SK-N-SH (cell line): ENCODE data around the gene BIN2. TPM values are rescaled to one million over a fixed set of nuclear protein-coding genes. Genes with fewer than 3 reads are reported as not detected.

Experiments
- CTCF ChIA-PET: fragments of 300-600, 350-600 bp; formaldehyde crosslinking; extraction: SDS; loops from one replicate; lab custom pipeline; 2021; lab: Yijun Ruan, JAX
- POLR2A ChIA-PET: fragments of 350-600 bp; sonication (Branson Sonifier 250); formaldehyde crosslinking; extraction: SDS; loops from one replicate; lab custom pipeline; 2020; ENCODE audit warnings: antibody characterized with exemption, inconsistent platforms; lab: Yijun Ruan, JAX
- DNase-seq: peaks from one replicate; pipeline ENCODE4 v3.0.0; 2012
- H2AFZ ChIP-seq: fragments of 200-600 bp; sonication (generic); 2 replicates; pipeline ENCODE4 v1.8.1; 2016; ENCODE audit warnings: antibody characterized with exemption, mild to moderate bottlenecking, low read depth
- H3F3A ChIP-seq: fragments of 200-600 bp; sonication (generic); replicated peaks from 2 replicates; pipeline ENCODE3; 2016; ENCODE audit warnings: antibody characterized with exemption, mild to moderate bottlenecking; ENCODE audit not compliant: insufficient read depth
- H3K27ac ChIP-seq, 2 experiments: fragments of 200-500 bp in 1 of 2; fragments of 200-600 bp in 1 of 2; sonication (Bioruptor generic) in 1 of 2; sonication (generic), shearing (Covaris generic) in 1 of 2; 2 replicates each; pipeline versions ENCODE4 v1.5.1 to v1.6.1; 2014 to 2016; ENCODE audit warnings: low read depth in 2 of 2, inconsistent platforms in 1 of 2, low read length in 1 of 2, mild to moderate bottlenecking in 1 of 2, mixed read lengths in 1 of 2
- H3K27me3 ChIP-seq: fragments of 200-600 bp; sonication (generic), shearing (Covaris generic); 2 replicates; pipeline ENCODE4 v1.6.1; 2016; ENCODE audit warnings: mixed run types; ENCODE audit not compliant: insufficient read depth
- H3K36me3 ChIP-seq, 2 experiments: fragments of 200-500 bp in 1 of 2; fragments of 200-600 bp in 1 of 2; sonication (Bioruptor generic) in 1 of 2; sonication (generic) in 1 of 2; replicated peaks in 1 of 2; 2 replicates each; pipeline versions ENCODE3 to v1.5.1; 2014 to 2016; ENCODE audit warnings: low read length in 1 of 2, mild to moderate bottlenecking in 1 of 2; ENCODE audit not compliant: insufficient read depth in 2 of 2, control insufficient read depth in 1 of 2
- H3K4me1 ChIP-seq, 2 experiments: fragments of 200-500 bp in 1 of 2; fragments of 200-600 bp in 1 of 2; sonication (Bioruptor generic) in 1 of 2; sonication (generic), shearing (Covaris generic) in 1 of 2; 2 replicates each; pipeline versions ENCODE4 v1.5.1 to v1.6.1; 2014 to 2016; ENCODE audit warnings: low read depth in 1 of 2, low read length in 1 of 2, mixed run types in 1 of 2; ENCODE audit not compliant: insufficient read depth in 2 of 2, control insufficient read depth in 1 of 2
- H3K4me2 ChIP-seq: fragments of 200-600 bp; sonication (generic), shearing (Covaris generic); 2 replicates; pipeline ENCODE4 v1.6.1; 2017; ENCODE audit warnings: mixed run types
- H3K4me3 ChIP-seq, 2 experiments: fragments of 200-500 bp in 1 of 2; fragments of 200-600 bp in 1 of 2; sonication (Bioruptor generic) in 1 of 2; sonication (generic), shearing (Covaris generic) in 1 of 2; 2 replicates each; pipeline versions ENCODE4 v1.5.1 to v1.8.1; 2014 to 2016; ENCODE audit warnings: low read depth in 2 of 2, inconsistent platforms in 1 of 2, low read length in 1 of 2, mild to moderate bottlenecking in 1 of 2, mixed read lengths in 1 of 2, moderate library complexity in 1 of 2
- H3K79me2 ChIP-seq: fragments of 200-600 bp; sonication (generic); 2 replicates; pipeline ENCODE4 v1.8.1; 2017; ENCODE audit warnings: mild to moderate bottlenecking; ENCODE audit not compliant: insufficient read depth
- H3K9ac ChIP-seq: fragments of 200-600 bp; sonication (generic); 2 replicates; pipeline ENCODE4 v1.6.1; 2017; ENCODE audit warnings: mixed run types
- H3K9me2 ChIP-seq: fragments of 200-600 bp; sonication (generic); 2 replicates; pipeline ENCODE4 v1.6.1; 2017; ENCODE audit warnings: mixed run types
- H3K9me3 ChIP-seq: fragments of 200-600 bp; sonication (generic); 2 replicates; pipeline ENCODE4 v1.6.1; 2017; ENCODE audit warnings: mixed run types, mild to moderate bottlenecking, moderate library complexity
- H4K20me1 ChIP-seq: fragments of 200-600 bp; sonication (generic); 2 replicates; pipeline ENCODE4 v1.6.1; 2017; ENCODE audit warnings: mild to moderate bottlenecking, mixed run types; ENCODE audit not compliant: insufficient read depth
- ELF1 ChIP-seq: IDR thresholded peaks from 2 replicates; pipeline ENCODE4 v1.4.0; 2012
- EP300 ChIP-seq, 2 experiments: IDR thresholded peaks; 2 replicates each; pipeline versions ENCODE4 v1.4.0 to v1.6.1; 2012; ENCODE audit warnings: borderline replicate concordance in 1 of 2, low read depth in 1 of 2, low read length in 1 of 2
- EZH2phosphoT487 ChIP-seq: fragments of 200-600 bp; sonication (generic); IDR thresholded peaks from 2 replicates; pipeline ENCODE4 v1.6.1; 2017; ENCODE audit warnings: low read depth, mixed run types, mild to moderate bottlenecking, antibody characterized with exemption, moderate library complexity, borderline replicate concordance
- FOXJ3 ChIP-seq: sonication (generic); formaldehyde crosslinking; IDR thresholded peaks from 2 replicates; pipeline ENCODE4 v1.5.1; 2020; ENCODE audit warnings: mild to moderate bottlenecking, missing genetic modification reagents
- GATA2 ChIP-seq: sonication (generic); formaldehyde crosslinking; IDR thresholded peaks from 2 replicates; pipeline ENCODE4 v1.5.0; 2020; ENCODE audit warnings: mild to moderate bottlenecking, missing genetic modification reagents
- JUND ChIP-seq: IDR thresholded peaks from 2 replicates; pipeline ENCODE4 v1.4.0; 2012
- MEF2A ChIP-seq: IDR thresholded peaks from 2 replicates; pipeline ENCODE4 v1.4.0; 2012; ENCODE audit warnings: low read depth, borderline replicate concordance
- MXI1 ChIP-seq: IDR thresholded peaks from 2 replicates; pipeline ENCODE4 v1.6.1; 2012; ENCODE audit warnings: mild to moderate bottlenecking, low read depth, low read length, improper control_type of control experiment
- NRF1 ChIP-seq: IDR thresholded peaks from 2 replicates; pipeline ENCODE4 v1.6.1; 2012; ENCODE audit warnings: low read depth, mild to moderate bottlenecking, low read length
- RAD21 ChIP-seq: IDR thresholded peaks from 2 replicates; pipeline ENCODE4 v1.6.1; 2012; ENCODE audit warnings: mild to moderate bottlenecking, low read length
- RCOR1 ChIP-seq: fragments of 150-350 bp; IDR thresholded peaks from 2 replicates; pipeline ENCODE4 v1.6.1; 2017; ENCODE audit warnings: antibody characterized with exemption, low read length
- RXRA ChIP-seq: IDR thresholded peaks from 2 replicates; pipeline ENCODE4 v1.4.0; 2012; ENCODE audit warnings: low read depth, mild to moderate bottlenecking, borderline replicate concordance
- SIN3A ChIP-seq: IDR thresholded peaks from 2 replicates; pipeline ENCODE4 v1.6.1; 2012; ENCODE audit warnings: low read depth, mild to moderate bottlenecking, low read length, moderate library complexity, borderline replicate concordance
- TAF1 ChIP-seq: IDR thresholded peaks from 2 replicates; pipeline ENCODE4 v1.6.1; 2012; ENCODE audit warnings: low read depth, mild to moderate bottlenecking, low read length, moderate library complexity, borderline replicate concordance
- TCF12 ChIP-seq: IDR thresholded peaks from 2 replicates; pipeline ENCODE4 v1.4.0; 2012
- TEAD4 ChIP-seq: IDR thresholded peaks from 2 replicates; pipeline ENCODE4 v1.4.0; 2012; ENCODE audit warnings: mild to moderate bottlenecking, borderline replicate concordance; ENCODE audit not compliant: insufficient read depth
- USF2 ChIP-seq: fragments of 150-350 bp; IDR thresholded peaks from 2 replicates; pipeline ENCODE4 v1.6.1; 2017; ENCODE audit warnings: antibody characterized with exemption, low read length, low read depth, borderline replicate concordance
- YY1 ChIP-seq: IDR thresholded peaks from 2 replicates; pipeline ENCODE4 v1.4.0; 2012; ENCODE audit warnings: low read depth, mild to moderate bottlenecking
- WGBS: methylation state at CpG from one replicate; pipeline ENCODE4 v1.1.6; 2017; ENCODE audit warnings: low lambda C conversion rate; 5-methylcytosine and 5-hydroxymethylcytosine counted together
- polyA plus RNA-seq, 3 experiments: library from polyadenylated mRNA; depleted of rRNA; stranded (reverse); fragments of >200 nt; gene quantifications; 2 replicates each; pipeline ENCODE4 v1.2.3, GENCODE V29; 2012
- TF ChIP-seq, protein P1 (sequence below): IDR thresholded peaks from 2 replicates; pipeline ENCODE4 v1.6.1; 2012; ENCODE audit warnings: mild to moderate bottlenecking, low read depth, low read length, moderate library complexity
- TF ChIP-seq, protein P2 (sequence below): fragments of 200-600 bp; sonication (generic); IDR thresholded peaks from 2 replicates; pipeline ENCODE4 v1.6.1; 2017; ENCODE audit warnings: antibody characterized with exemption, mild to moderate bottlenecking, moderate library complexity

BIN2 gene
- polyA plus RNA-seq, 1 of the 3 experiments (the other 2 are of a cell fraction), result not detected

- POLR2A ChIA-PET, result no interaction called here
- peak overlapping the region; percentile 59; the same call in 1 of the 2 replicates for H2AFZ ChIP-seq
- WGBS, result 94% methylated on average over 5 of the region's 5 CpGs
Measured at GRCh38 chr12:51329742-51330141, 5.8 kb upstream of the BIN2 start.

More at GRCh38 chr12:51329742-51330141, 5.8 kb upstream of the BIN2 start:
- H3K9me3 ChIP-seq, result no peaks in the 10 kb centered on the region
- TF ChIP-seq YY1 (no peak), GATA2 (CRISPR knock-in tag) (no peak), RXRA (no peak), EZH2phosphoT487 (no peak), EP300 (IDR thresholded peaks at IDR 0.05; ENCODE audit: borderline replicate concordance in 1 of 2, low read depth in 1 of 2, low read length in 1 of 2) (no peak), USF2 (no peak), JUND (no peak), FOXJ3 (no peak), NRF1 (no peak), SIN3A (no peak), MXI1 (no peak), TAF1 (no peak), TEAD4 (no peak), ELF1 (no peak), RAD21 (no peak), TCF12 (no peak), MEF2A (no peak), RCOR1 (no peak)
- TF ChIP-seq, protein P1, sequence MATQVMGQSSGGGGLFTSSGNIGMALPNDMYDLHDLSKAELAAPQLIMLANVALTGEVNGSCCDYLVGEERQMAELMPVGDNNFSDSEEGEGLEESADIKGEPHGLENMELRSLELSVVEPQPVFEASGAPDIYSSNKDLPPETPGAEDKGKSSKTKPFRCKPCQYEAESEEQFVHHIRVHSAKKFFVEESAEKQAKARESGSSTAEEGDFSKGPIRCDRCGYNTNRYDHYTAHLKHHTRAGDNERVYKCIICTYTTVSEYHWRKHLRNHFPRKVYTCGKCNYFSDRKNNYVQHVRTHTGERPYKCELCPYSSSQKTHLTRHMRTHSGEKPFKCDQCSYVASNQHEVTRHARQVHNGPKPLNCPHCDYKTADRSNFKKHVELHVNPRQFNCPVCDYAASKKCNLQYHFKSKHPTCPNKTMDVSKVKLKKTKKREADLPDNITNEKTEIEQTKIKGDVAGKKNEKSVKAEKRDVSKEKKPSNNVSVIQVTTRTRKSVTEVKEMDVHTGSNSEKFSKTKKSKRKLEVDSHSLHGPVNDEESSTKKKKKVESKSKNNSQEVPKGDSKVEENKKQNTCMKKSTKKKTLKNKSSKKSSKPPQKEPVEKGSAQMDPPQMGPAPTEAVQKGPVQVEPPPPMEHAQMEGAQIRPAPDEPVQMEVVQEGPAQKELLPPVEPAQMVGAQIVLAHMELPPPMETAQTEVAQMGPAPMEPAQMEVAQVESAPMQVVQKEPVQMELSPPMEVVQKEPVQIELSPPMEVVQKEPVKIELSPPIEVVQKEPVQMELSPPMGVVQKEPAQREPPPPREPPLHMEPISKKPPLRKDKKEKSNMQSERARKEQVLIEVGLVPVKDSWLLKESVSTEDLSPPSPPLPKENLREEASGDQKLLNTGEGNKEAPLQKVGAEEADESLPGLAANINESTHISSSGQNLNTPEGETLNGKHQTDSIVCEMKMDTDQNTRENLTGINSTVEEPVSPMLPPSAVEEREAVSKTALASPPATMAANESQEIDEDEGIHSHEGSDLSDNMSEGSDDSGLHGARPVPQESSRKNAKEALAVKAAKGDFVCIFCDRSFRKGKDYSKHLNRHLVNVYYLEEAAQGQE, result no peak
- TF ChIP-seq, protein P2, sequence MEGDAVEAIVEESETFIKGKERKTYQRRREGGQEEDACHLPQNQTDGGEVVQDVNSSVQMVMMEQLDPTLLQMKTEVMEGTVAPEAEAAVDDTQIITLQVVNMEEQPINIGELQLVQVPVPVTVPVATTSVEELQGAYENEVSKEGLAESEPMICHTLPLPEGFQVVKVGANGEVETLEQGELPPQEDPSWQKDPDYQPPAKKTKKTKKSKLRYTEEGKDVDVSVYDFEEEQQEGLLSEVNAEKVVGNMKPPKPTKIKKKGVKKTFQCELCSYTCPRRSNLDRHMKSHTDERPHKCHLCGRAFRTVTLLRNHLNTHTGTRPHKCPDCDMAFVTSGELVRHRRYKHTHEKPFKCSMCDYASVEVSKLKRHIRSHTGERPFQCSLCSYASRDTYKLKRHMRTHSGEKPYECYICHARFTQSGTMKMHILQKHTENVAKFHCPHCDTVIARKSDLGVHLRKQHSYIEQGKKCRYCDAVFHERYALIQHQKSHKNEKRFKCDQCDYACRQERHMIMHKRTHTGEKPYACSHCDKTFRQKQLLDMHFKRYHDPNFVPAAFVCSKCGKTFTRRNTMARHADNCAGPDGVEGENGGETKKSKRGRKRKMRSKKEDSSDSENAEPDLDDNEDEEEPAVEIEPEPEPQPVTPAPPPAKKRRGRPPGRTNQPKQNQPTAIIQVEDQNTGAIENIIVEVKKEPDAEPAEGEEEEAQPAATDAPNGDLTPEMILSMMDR, result no peak
- DNase-seq, result no peak
- H3K79me2 ChIP-seq, result no peaks in the 10 kb centered on the region
- no peaks in the 10 kb centered on the region for H4K20me1 ChIP-seq
- H3K27me3 ChIP-seq, result no peaks in the 10 kb centered on the region
- no peak overlapping the region for H3K4me3 ChIP-seq
- H3F3A ChIP-seq, result no peaks in the 10 kb centered on the region
- H3K4me2 ChIP-seq, result no peak overlapping the region
- H3K9me2 ChIP-seq, result no peaks in the 10 kb centered on the region
- H3K4me1 ChIP-seq, result no peaks in the 10 kb centered on the region
- no peak overlapping the region for H3K9ac ChIP-seq
- no peaks in the 10 kb centered on the region for H3K36me3 ChIP-seq
- no peak overlapping the region for H3K27ac ChIP-seq
- CTCF ChIA-PET, result interaction anchor here (4.1 kb wide), 1 partner anchor 11 kb away, joined by 26 read pairs; no protein-coding TSS in a partner anchor
